Fibroblast of lung (primary cell): ENCODE data around the gene CDK13. TPM values are rescaled to one million over a fixed set of nuclear protein-coding genes. Genes with fewer than 3 reads are reported as not detected.
"Not testable (repeated sequence)": the region's sequence is repeated elsewhere in the genome, so short reads cannot be mapped to it uniquely, and the experiment has no call there.

ENCODE experiments used
- DNase-seq, 2 donors: peaks; one replicate each; pipeline versions ENCODE4 v3.0.0 to v3.0.0-alpha.2; 2010; ENCODE audit warnings: low read depth in 2 of 2
- H2AFZ ChIP-seq: 2 replicates; pipeline ENCODE4 v1.5.1; 2012; ENCODE audit warnings: low read length, control low read depth, inconsistent platforms
- H3K27ac ChIP-seq: 2 replicates; pipeline ENCODE4 v1.5.1; 2011; ENCODE audit warnings: low read length, control low read depth; ENCODE audit not compliant: insufficient read depth
- H3K27me3 ChIP-seq: 2 replicates; pipeline ENCODE4 v1.5.1; 2011; ENCODE audit warnings: mild to moderate bottlenecking, low read length; ENCODE audit not compliant: control insufficient read depth, insufficient read depth
- H3K36me3 ChIP-seq: 2 replicates; pipeline ENCODE4 v1.5.1; 2011; ENCODE audit warnings: low read length; ENCODE audit not compliant: control insufficient read depth, insufficient read depth
- H3K4me1 ChIP-seq: 2 replicates; pipeline ENCODE4 v1.5.1; 2011; ENCODE audit warnings: low read length; ENCODE audit not compliant: control insufficient read depth, insufficient read depth; ENCODE audit errors: extremely low read depth
- H3K4me2 ChIP-seq: 2 replicates; pipeline ENCODE4 v1.5.1; 2011; ENCODE audit warnings: low read length, control low read depth; ENCODE audit not compliant: insufficient read depth; ENCODE audit errors: extremely low read depth
- H3K4me3 ChIP-seq, 4 experiments: fragments of 200-600 bp in 1 of 4; sonication (generic) in 1 of 4; replicated peaks in 1 of 4; 2 replicates each; pipeline ENCODE4 v1.5.1; 2011 to 2016; ENCODE audit warnings: low read length in 4 of 4, low read depth in 3 of 4, mild to moderate bottlenecking in 3 of 4, control low read depth in 2 of 4, inconsistent platforms in 1 of 4, mixed read lengths in 1 of 4; ENCODE audit not compliant: insufficient read depth in 1 of 4; ENCODE audit errors: control extremely low read depth in 1 of 4
- H3K79me2 ChIP-seq: 2 replicates; pipeline ENCODE4 v1.5.1; 2012; ENCODE audit warnings: mild to moderate bottlenecking, low read length, inconsistent platforms; ENCODE audit not compliant: control insufficient read depth, insufficient read depth
- H3K9ac ChIP-seq: 2 replicates; pipeline ENCODE4 v1.5.1; 2011; ENCODE audit warnings: mild to moderate bottlenecking, low read length, control low read depth; ENCODE audit not compliant: insufficient read depth
- H3K9me3 ChIP-seq: 2 replicates; pipeline ENCODE4 v1.5.1; 2012; ENCODE audit warnings: low read depth, low read length; ENCODE audit not compliant: control insufficient read depth, insufficient read depth
- H4K20me1 ChIP-seq: 2 replicates; pipeline ENCODE4 v1.5.1; 2011; ENCODE audit warnings: low read length; ENCODE audit not compliant: control insufficient read depth, insufficient read depth; ENCODE audit errors: extremely low read depth
- polyA plus RNA-seq, 2 donors: library from polyadenylated mRNA; depleted of rRNA in 1 of 2; stranded (reverse) in 1 of 2; unstranded in 1 of 2; fragments of >200 nt; gene quantifications; 2 replicates each; pipeline ENCODE4 v1.2.1, GENCODE V29; 2011 to 2012; ENCODE audit warnings: missing spikeins in 1 of 2
- total RNA-seq: library from RNA; depleted of rRNA; stranded (reverse); fragments of >200 nt; gene quantifications from 2 replicates; pipeline ENCODE4 v1.2.1, GENCODE V29; 2014
- TF ChIP-seq, protein P1 (sequence below), 2 donors: IDR thresholded peaks in 1 of 2; conservative IDR thresholded peaks in 1 of 2; 1 replicate in 1 of 2; 2 replicates in 1 of 2; pipeline ENCODE4 v1.5.1; 2011 to 2012; ENCODE audit warnings: low read length in 2 of 2, control low read depth in 1 of 2, inconsistent platforms in 1 of 2, low read depth in 1 of 2, mild to moderate bottlenecking in 1 of 2

The CDK13 gene
- total and polyA plus RNA-seq, 2 donors (not counting 1 experiment from before 2014, with no cell fraction given) = 35.3 to 76.8 TPM

DNA sequence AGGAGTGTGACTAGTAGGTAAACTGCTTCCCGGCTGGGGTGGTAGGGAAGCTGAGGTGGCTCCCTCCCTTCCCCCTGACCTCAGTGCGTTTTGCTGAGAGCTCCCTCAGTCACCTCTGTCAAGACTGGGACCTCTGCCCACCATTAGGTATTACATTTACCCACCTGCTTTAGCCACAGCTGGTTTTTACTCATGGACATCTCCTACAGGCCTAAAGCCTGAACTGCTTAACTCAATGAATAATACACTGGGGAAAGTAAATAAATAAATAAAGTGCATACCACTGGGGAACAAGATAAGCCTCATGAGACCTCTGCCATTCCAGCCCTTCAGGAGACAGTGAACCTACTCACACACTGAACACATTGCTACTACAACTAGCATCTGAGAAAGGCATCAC lies 38.9 kb upstream of the CDK13 start:
- Histone ChIP-seq H3K27ac (no peak overlapping the region), H3K9me3 (no peaks in the 10 kb centered on the region), H3K4me1 (no peaks in the 10 kb centered on the region), H3K9ac (no peak overlapping the region), H3K4me2 (no peak overlapping the region), H3K4me3 (no peak overlapping the region), H3K27me3 (peaks cover 2% of the 10 kb centered on the region), H2AFZ (no peak overlapping the region), H3K36me3 (no peaks in the 10 kb centered on the region), H4K20me1 (no peaks in the 10 kb centered on the region), H3K79me2 (no peaks in the 10 kb centered on the region)
- no peak for DNase-seq
- TF ChIP-seq, protein P1, sequence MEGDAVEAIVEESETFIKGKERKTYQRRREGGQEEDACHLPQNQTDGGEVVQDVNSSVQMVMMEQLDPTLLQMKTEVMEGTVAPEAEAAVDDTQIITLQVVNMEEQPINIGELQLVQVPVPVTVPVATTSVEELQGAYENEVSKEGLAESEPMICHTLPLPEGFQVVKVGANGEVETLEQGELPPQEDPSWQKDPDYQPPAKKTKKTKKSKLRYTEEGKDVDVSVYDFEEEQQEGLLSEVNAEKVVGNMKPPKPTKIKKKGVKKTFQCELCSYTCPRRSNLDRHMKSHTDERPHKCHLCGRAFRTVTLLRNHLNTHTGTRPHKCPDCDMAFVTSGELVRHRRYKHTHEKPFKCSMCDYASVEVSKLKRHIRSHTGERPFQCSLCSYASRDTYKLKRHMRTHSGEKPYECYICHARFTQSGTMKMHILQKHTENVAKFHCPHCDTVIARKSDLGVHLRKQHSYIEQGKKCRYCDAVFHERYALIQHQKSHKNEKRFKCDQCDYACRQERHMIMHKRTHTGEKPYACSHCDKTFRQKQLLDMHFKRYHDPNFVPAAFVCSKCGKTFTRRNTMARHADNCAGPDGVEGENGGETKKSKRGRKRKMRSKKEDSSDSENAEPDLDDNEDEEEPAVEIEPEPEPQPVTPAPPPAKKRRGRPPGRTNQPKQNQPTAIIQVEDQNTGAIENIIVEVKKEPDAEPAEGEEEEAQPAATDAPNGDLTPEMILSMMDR (conservative IDR thresholded peaks at IDR 0.05 in 1 of 2, IDR thresholded peaks at IDR 0.05 in 1 of 2; ENCODE audit: low read depth in 1 of 2, low read length in 2 of 2) = no peak

DNA sequence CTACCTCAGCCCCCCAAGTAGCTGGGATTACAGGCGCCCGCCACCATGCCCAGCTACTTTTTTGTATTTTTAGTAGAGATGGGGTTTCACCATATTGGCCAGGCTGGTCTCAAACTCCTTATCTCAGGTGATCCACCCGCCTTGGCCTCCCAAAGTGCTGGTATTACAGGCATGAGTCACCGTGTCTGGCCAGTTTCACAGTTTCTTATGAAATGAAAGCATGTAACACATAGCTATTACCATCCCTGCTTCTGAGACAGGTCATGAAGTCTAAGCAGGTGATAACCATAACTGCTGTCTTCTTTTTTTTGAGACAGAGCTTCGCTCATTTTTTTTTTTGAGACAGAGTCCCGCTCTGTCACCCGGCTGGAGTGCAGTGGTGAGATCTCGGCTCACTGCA lies 34.2 kb upstream of the CDK13 start:
- H3K4me3 ChIP-seq, DNase-seq, H4K20me1 ChIP-seq, H3K4me1 ChIP-seq, H3K27ac ChIP-seq, H3K4me2 ChIP-seq, H2AFZ ChIP-seq, H3K9me3 ChIP-seq, H3K36me3 ChIP-seq, H3K9ac ChIP-seq, H3K79me2 ChIP-seq, H3K27me3 ChIP-seq: not testable (repeated sequence)

DNA sequence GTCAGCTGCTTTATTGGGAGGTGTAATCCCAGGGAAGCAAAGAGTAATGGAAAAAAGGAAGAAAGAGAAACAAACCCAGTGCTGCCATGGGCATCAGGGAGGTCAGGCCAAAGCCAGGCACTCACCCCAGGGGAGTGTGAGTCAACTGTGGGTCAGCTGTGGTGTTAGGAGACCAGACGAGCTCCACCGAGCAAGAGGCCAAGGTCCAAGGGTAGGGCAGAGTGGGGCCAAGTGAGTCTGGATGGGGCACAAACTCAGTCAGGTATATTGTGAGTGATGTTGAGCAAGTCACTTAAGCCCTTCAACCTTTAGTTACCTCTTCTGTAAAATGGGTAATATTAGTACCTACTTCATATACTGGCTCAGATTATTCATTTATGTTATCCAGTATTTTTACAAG lies 30.4 kb upstream of the CDK13 start:
- Histone ChIP-seq H2AFZ (no peak overlapping the region), H4K20me1 (no peaks in the 10 kb centered on the region), H3K9me3 (no peaks in the 10 kb centered on the region), H3K4me2 (no peak overlapping the region), H3K36me3 (no peaks in the 10 kb centered on the region), H3K4me3 (no peak overlapping the region), H3K27ac (no peak overlapping the region), H3K27me3 (peaks cover 10% of the 10 kb centered on the region), H3K9ac (no peak overlapping the region), H3K4me1 (no peaks in the 10 kb centered on the region), H3K79me2 (no peaks in the 10 kb centered on the region)
- TF ChIP-seq, protein P1 (conservative IDR thresholded peaks at IDR 0.05 in 1 of 2, IDR thresholded peaks at IDR 0.05 in 1 of 2; ENCODE audit: low read depth in 1 of 2, low read length in 2 of 2) = no peak
- DNase-seq = no peak
